ENCODE results near the gene USP44. TPM values are rescaled to one million over a fixed set of nuclear protein-coding genes. Genes with fewer than 3 reads are reported as not detected.
"Not testable (repeated sequence)": the region's sequence is repeated elsewhere in the genome, so short reads cannot be mapped to it uniquely, and the experiment has no call there.

The USP44 gene
- total RNA-seq, 1 donor from 2014 or later: 10.4 TPM

DNA sequence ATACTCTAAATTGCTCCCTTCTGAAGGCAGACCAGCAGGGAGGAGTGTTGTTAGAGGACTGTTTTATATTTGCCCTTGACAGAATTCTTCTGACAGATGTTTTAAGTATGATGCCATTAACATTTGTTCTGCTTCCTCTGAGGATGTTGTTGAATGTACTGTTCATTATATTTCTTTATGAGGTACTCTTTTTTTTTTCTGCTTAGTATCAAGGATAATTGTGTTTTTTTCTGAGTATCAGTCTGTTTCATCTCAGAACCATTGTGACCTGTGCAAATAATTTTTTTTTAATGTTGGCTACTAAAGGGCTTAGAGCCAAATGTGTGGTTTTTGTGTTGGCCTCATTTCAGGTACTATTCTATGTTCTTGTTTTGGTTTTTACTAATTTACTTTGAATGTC lies 66.8 kb downstream of the USP44 start:
- TF ChIP-seq, protein P1, sequence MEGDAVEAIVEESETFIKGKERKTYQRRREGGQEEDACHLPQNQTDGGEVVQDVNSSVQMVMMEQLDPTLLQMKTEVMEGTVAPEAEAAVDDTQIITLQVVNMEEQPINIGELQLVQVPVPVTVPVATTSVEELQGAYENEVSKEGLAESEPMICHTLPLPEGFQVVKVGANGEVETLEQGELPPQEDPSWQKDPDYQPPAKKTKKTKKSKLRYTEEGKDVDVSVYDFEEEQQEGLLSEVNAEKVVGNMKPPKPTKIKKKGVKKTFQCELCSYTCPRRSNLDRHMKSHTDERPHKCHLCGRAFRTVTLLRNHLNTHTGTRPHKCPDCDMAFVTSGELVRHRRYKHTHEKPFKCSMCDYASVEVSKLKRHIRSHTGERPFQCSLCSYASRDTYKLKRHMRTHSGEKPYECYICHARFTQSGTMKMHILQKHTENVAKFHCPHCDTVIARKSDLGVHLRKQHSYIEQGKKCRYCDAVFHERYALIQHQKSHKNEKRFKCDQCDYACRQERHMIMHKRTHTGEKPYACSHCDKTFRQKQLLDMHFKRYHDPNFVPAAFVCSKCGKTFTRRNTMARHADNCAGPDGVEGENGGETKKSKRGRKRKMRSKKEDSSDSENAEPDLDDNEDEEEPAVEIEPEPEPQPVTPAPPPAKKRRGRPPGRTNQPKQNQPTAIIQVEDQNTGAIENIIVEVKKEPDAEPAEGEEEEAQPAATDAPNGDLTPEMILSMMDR (IDR thresholded peaks at IDR 0.05; ENCODE audit: unreplicated experiment): no peak
- H3K36me3 Mint-ChIP-seq (ENCODE audit: low read depth, unreplicated experiment): peaks cover 11% of the 10 kb centered on the region
- no peak overlapping the region for H3K27ac Mint-ChIP-seq (ENCODE audit: unreplicated experiment)
- H3K9me3 Mint-ChIP-seq (ENCODE audit: unreplicated experiment): no peaks in the 10 kb centered on the region
- no peak for DNase-seq (ENCODE audit: low spot score)
- H3K4me1 Mint-ChIP-seq (ENCODE audit: unreplicated experiment): peaks cover 19% of the 10 kb centered on the region
- peaks cover 2% of the 10 kb centered on the region for H3K27me3 Mint-ChIP-seq (ENCODE audit: unreplicated experiment)
- H3K4me3 Mint-ChIP-seq (ENCODE audit: unreplicated experiment): no peak overlapping the region

DNA sequence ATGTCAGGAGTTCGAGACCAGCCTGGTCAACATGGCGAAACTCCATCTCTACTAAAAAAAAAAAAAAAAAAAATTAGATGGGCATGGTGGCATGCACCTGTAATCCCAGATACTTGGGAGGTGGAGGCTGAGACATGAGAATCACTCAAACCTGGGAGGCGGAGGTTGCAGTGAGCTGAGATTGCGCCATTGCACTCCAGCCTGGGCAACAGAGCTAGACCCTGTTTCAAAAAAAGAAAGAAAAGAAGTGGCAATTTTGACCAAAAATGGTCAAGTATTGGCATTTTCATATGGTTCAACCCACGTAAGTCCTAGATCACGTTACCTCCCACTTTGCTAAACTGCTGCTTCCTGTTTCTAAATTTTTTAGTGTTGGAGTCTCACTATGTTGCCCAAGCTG lies 68.7 kb downstream of the USP44 start:
- Mint-ChIP-seq H3K4me1 (ENCODE audit: unreplicated experiment) (peaks cover 22% of the 10 kb centered on the region), H3K36me3 (ENCODE audit: low read depth, unreplicated experiment) (peaks cover 17% of the 10 kb centered on the region)
- not testable (repeated sequence) for DNase-seq (ENCODE audit: low spot score); H3K4me3 Mint-ChIP-seq (ENCODE audit: unreplicated experiment); H3K27ac Mint-ChIP-seq (ENCODE audit: unreplicated experiment); H3K27me3 Mint-ChIP-seq (ENCODE audit: unreplicated experiment); H3K9me3 Mint-ChIP-seq (ENCODE audit: unreplicated experiment)

DNA sequence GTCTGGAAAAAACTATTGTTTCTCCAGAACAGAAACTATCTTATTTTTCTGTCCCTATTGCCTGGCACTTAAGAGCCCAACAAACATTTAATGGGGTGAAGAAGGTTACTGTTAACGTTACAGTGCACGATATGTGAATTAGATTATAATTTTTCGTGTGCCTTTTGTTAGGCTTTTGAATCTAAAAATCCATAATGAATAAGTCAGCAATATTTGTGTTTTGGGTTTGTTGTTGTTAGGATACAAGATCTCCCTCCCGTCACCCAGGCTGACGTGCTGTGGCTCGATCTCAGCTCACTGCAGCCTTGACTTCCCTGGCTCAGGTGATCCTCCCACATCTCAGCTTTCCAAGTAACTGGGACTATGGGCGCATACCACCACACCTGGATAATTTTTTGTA lies 69.4 kb downstream of the USP44 start:
- no peaks in the 10 kb centered on the region for H3K9me3 Mint-ChIP-seq (ENCODE audit: unreplicated experiment)
- peaks cover 2% of the 10 kb centered on the region for H3K27me3 Mint-ChIP-seq (ENCODE audit: unreplicated experiment)
- peaks cover 22% of the 10 kb centered on the region for H3K4me1 Mint-ChIP-seq (ENCODE audit: unreplicated experiment)
- H3K4me3 Mint-ChIP-seq (ENCODE audit: unreplicated experiment): no peak overlapping the region
- peak overlapping the region; percentile 26 for H3K27ac Mint-ChIP-seq (ENCODE audit: unreplicated experiment)
- TF ChIP-seq, protein P1 (IDR thresholded peaks at IDR 0.05; ENCODE audit: unreplicated experiment): no peak
- H3K36me3 Mint-ChIP-seq (ENCODE audit: low read depth, unreplicated experiment): peaks cover 12% of the 10 kb centered on the region
- no peak for DNase-seq (ENCODE audit: low spot score)

DNA sequence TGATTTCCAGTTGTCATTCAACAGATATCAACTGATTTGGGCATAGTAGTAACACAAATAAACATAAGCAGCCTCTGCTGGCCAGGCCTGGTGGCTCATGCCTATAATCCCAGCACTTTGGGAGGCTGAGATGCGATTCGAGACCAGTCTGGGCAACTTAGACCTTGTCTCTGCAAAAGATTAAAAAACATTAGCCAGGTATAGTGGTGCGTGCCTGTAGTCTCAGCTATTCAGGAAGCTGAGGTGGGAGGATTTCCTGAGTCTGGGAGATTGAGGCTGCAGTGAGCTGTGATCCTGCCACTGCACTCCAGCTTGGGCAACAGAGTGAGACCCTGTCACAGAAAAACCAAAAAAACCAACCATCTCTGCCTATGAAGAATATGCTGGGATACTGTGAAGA lies 70.2 kb downstream of the USP44 start:
- Mint-ChIP-seq H3K9me3 (ENCODE audit: unreplicated experiment) (no peaks in the 10 kb centered on the region), H3K27ac (ENCODE audit: unreplicated experiment) (peak overlapping the region; percentile 93), H3K36me3 (ENCODE audit: low read depth, unreplicated experiment) (peaks cover 17% of the 10 kb centered on the region), H3K4me1 (ENCODE audit: unreplicated experiment) (peaks cover 22% of the 10 kb centered on the region), H3K27me3 (ENCODE audit: unreplicated experiment) (peaks cover 2% of the 10 kb centered on the region), H3K4me3 (ENCODE audit: unreplicated experiment) (no peak overlapping the region)
- no peak for DNase-seq (ENCODE audit: low spot score)
- TF ChIP-seq, protein P1 (IDR thresholded peaks at IDR 0.05; ENCODE audit: unreplicated experiment): no peak

DNA sequence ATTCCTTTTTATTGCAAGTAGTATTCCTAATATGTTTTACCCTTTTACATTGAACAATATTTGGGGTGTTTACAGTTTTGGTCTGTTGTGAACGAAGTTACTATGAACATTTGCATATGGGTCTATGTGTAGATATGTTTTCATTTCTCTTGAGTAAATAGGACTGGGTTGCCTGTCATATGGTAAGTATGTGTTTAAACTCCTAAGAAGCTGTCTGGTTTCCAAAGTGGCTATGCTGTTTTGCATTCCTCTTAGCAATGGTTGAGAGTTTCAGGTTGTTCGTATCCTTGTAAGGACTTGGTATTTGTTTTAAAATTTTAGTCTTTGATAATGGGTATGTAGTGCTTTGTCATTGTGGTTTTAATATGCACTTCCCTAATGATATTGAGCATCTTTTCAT lies 71.0 kb downstream of the USP44 start:
- peaks cover 2% of the 10 kb centered on the region for H3K27me3 Mint-ChIP-seq (ENCODE audit: unreplicated experiment)
- no peak for DNase-seq (ENCODE audit: low spot score)
- TF ChIP-seq, protein P1 (IDR thresholded peaks at IDR 0.05; ENCODE audit: unreplicated experiment): no peak
- peaks cover 29% of the 10 kb centered on the region for H3K4me1 Mint-ChIP-seq (ENCODE audit: unreplicated experiment)
- peak overlapping the region; percentile 53 for H3K27ac Mint-ChIP-seq (ENCODE audit: unreplicated experiment)
- no peaks in the 10 kb centered on the region for H3K9me3 Mint-ChIP-seq (ENCODE audit: unreplicated experiment)
- H3K36me3 Mint-ChIP-seq (ENCODE audit: low read depth, unreplicated experiment): peaks cover 17% of the 10 kb centered on the region
- H3K4me3 Mint-ChIP-seq (ENCODE audit: unreplicated experiment): no peak overlapping the region

DNA sequence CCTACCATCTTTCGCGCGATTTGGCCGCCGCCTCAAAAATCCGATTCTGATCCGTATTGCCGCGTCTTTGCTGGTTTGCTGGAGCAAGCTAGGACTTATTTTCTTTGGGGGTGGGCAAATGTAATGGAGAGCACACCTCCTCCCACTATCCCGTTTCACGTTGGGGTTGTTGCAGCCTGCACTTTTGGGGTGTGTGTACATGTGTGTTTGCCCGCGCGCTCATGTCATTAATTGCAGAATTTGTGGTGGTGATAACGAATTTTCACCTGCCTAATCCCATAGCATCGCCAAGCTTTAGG lies 76.7 kb downstream of the USP44 start:
- peaks cover 17% of the 10 kb centered on the region for H3K36me3 Mint-ChIP-seq (ENCODE audit: low read depth, unreplicated experiment)
- H3K9me3 Mint-ChIP-seq (ENCODE audit: unreplicated experiment): no peaks in the 10 kb centered on the region
- H3K4me1 Mint-ChIP-seq (ENCODE audit: unreplicated experiment): peaks cover 29% of the 10 kb centered on the region
- TF ChIP-seq, protein P1 (IDR thresholded peaks at IDR 0.05; ENCODE audit: unreplicated experiment): no peak
- no peak for DNase-seq (ENCODE audit: low spot score)
- H3K27me3 Mint-ChIP-seq (ENCODE audit: unreplicated experiment): peaks cover 3% of the 10 kb centered on the region
- H3K4me3 Mint-ChIP-seq (ENCODE audit: unreplicated experiment): peak overlapping the region; percentile 100
- H3K27ac Mint-ChIP-seq (ENCODE audit: unreplicated experiment): peak overlapping the region; percentile 84

Data from endothelial cell (in vitro differentiated cells).